Activated T-cell treated with anti-CD3 and anti-CD28 coated beads, Interleukin-2, amount 50 U/mL, for 1 hour (primary cell): Measurements from ENCODE around the gene PRR5L.

Source experiments
- DNase-seq: peaks from one replicate; pipeline ENCODE4 v3.0.0-alpha.2; 2020

PRR5L gene

GRCh38 chr11:36295926-36296325 lies at the start of gene PRR5L:
Gene PRR5L, plus strand, starts transcription at chr11:36296288. Its CDS starts 104,834 bp downstream, at chr11:36401122.
- DNase-seq, result no peak

DNA sequence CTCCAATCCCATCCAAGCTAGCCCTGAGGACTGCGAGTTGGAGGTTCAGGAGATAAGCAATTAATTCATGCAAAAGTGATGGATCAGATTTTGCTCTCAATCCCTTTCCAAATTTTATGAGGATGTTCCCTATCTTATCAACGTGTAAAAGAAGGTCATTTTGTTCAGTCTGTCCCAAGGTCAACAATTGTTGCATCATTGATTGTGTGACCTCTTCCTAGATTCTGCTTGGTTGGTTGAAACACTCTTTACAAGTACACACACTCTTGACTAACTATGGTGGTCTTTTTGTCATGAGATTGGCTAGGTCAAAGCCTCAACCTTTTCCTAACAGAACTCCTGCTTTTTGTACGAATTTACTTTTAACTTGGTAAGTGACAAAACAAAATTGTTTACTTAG lies 48.6 kb upstream of the PRR5L start:
- no peak for DNase-seq

DNA sequence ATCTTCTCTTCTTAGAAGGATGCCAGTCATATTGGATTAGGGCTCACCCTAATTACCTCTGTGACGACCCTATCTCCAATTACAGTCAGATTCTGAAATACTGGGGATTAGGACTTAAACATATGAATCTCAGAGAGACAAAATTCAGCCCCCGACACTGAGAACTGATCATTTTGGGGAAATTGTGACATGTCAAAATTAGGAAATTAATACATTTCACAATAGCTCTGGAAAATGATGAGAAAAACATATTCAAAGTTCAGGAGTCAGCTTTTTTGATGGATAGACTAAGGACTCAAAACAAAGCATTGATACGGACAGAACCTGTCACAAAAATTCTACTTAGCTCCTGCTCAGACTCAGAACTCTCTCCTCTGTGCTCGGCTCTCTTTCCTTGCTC lies 47.7 kb upstream of the PRR5L start:
- DNase-seq, result no peak

GRCh38 chr11:36249246-36249645 lies 46.8 kb upstream of the PRR5L start:
- DNase-seq, result no peak

GRCh38 chr11:36251823-36252222 lies 44.3 kb upstream of the PRR5L start:
- DNase-seq, result no peak

- no peak for DNase-seq
Measured at GRCh38 chr11:36253238-36253637, 42.9 kb upstream of the PRR5L start.

DNA sequence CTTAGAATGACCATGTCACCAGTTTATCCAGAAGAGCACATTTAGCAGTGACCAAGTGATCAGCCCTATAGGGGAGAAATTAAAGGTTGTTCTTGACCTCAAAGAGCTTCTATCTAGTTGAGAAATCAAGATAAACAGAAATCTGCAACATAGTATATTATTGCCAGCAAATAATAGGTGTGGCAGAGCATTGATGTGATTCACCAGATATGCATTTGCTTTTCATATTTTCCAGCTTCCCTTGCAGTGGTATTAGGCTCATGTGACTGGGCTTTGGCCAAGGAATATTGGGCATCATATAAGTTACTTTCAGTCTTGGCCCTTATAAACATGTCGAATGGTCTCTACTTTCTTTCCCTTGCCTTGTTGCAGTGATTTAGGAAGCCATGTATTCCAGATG lies 41.4 kb upstream of the PRR5L start:
- DNase-seq, result no peak

DNA sequence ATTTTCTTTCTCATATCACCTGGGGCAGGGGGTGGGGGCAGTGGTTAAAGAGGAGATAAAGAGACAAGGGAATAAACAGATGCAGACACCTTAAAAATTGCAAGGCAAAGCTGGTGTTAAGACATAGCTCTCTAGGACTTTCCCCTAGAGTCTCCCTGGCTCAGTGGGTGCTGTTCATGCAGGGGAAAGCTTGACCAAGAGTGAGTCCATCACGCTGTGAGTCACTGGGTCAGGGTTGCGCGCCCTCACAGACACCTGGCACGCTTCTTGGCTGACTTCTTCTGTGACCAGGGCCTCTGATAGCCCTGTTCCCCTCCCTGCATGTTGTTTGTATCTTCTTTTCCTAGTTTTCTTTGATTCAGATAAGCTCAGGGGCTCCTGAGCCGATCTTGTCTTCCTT lies 38.7 kb upstream of the PRR5L start:
- no peak for DNase-seq

GRCh38 chr11:36258730-36259360 lies 37.2 kb upstream of the PRR5L start:
- no peak for DNase-seq

GRCh38 chr11:36261094-36261493 lies 35.0 kb upstream of the PRR5L start:
- no peak for DNase-seq

DNA sequence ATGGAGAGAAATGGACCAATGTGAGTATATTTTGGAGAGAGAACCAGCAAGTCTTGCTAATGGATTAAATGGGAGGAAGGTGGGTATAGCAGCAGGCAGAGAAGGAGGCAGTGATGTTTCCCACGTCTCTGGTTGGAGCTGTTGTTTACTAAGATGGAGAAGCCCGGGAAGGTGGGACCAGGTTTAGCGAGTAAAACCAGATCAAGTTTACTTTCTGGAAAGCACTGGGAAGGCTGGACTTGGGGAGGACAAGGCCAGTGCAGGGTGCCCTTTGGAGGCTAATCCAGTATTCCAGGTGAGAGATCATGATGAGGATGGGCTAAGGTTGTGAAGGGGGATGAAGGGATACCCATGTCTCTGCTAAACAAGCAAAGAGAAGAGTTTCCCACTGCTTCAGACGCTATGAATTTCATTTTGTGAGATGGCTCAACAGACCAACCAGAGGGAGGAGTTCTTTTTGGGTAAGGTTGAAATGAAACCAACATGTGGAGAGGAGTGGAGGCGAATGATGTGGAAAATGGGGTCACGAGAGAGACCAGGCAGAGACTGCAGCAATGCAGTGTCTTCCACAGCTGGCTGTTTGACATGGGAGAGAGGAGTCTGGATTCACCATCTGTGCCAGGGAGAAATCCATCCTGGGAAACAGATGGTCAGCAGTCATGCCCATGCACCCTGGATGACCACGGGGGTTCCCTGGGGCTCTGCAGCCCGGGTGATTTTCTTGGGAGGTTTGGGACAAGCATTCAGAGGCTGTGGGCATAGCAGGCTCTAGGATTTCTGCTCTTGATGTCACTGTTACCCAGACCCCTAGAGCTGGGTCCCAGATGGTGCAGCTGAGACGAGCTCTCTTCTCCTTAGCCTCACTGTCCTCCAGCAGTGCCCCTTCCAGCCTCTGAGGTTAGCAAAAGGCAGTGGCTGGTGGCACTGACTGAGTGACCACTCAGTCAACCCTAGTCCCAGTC lies 31.8 kb upstream of the PRR5L start:
- no peak for DNase-seq

DNA sequence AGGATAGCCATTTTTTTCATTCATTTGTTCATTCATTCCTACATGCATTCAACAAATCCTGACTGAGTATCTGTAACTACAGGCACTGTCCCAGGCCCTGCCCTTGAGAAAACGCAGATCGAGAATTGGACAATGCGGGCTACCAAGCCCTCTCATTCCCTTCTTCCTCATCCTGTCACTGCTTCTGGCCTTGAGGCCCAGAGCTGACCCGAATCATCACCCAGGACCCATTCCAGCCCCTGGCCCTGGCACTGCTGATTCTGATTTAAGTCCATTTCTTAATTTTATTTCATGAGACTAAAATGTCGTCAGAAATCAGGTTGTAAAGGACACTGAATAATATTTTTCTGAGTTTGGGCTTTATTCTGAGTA lies 31.1 kb upstream of the PRR5L start:
- DNase-seq, result no peak

GRCh38 chr11:36265793-36266628 lies 30.1 kb upstream of the PRR5L start:
- DNase-seq, result peak; percentile 60

GRCh38 chr11:36266767-36267166 lies 29.3 kb upstream of the PRR5L start:
- no peak for DNase-seq

- DNase-seq, result no peak
Measured at GRCh38 chr11:36268337-36268985, 27.6 kb upstream of the PRR5L start.

- no peak for DNase-seq
Measured at GRCh38 chr11:36270701-36271100, 25.4 kb upstream of the PRR5L start.

DNA sequence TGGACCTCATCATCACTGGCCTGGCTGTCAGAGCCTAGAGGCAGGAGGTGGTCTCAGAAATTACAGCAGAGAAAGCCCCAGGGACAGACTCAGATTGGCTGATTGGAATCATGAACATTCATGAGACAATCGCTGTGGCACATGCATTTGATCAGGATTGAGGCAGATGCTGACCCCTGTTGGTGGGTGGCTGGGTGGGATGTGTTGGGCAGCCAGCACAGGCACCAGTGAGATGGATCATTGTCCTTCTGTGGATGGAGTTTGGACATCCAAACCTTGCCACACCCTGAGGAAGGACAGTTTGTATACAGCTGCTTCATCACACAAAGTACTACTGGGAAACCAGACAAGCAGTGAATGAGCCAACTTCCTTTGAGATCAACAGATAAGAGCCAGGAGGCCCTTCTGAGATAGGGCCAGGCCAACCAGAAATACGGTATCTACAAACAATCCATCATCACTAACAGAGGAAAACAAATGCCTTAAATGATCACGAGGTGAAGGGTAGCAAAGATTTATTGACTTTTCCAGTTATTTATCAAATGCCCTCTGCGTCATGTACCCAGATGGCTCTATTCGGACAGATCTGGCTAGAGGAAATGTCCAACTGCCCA lies 24.2 kb upstream of the PRR5L start:
- no peak for DNase-seq

DNA sequence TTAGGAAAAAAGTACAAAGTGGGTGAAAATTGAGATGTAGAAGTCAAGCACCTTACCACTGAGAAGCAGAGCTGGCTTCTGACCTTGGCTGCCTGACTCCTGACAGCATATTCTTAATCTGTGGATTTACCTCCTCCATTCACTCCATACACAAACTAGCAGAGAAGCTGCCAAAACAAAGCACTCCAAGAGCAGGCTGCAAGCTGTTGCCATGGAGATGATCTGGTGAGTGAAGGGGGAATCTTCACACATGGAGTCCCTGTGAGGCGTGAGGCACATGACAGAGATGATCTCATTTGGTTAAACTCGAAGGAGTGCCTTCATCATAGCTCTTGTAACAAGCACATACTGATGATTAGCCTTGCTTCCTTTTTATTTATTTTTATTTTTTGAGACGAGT lies 23.0 kb upstream of the PRR5L start:
- DNase-seq, result no peak

DNA sequence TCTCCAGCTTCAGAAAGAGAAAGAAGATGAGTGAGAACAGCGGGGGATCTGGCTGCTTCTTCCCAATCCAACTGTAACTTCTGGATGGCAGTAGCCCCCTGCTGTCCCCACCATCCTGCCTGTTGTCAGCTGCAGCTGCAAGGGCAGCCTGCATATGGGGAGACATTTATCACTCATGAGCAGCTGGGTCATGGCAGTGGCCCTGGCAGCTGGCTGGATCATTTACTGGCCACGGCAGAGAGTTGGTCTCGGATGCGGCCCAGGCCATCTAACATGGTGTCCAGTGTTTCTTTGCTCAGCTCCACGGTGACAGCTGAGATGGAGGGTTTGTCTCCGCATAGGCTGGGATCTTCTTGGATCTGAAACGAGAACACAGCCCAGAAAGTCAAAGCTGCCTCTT lies 21.7 kb upstream of the PRR5L start:
- no peak for DNase-seq

GRCh38 chr11:36278531-36279282 lies 17.4 kb upstream of the PRR5L start:
- no peak for DNase-seq

DNA sequence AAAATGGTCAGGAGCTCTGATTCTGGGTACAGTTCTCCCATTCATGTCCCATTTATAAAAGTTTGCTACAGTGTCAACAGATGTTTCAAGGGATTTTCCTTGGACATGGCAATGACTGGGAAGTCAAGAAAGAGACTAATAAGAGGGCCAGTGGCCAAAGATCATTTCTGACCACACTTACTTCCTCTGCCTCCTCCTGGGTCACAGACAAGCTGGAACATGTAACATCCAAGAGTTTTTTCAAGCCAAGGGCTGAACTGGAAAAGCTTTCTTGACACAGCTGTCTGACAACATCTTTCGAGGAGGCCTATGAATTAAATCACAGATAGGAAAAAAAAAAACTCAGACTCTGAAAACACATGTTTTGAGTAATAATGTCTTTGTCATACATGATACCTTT lies 15.6 kb upstream of the PRR5L start:
- no peak for DNase-seq

DNA sequence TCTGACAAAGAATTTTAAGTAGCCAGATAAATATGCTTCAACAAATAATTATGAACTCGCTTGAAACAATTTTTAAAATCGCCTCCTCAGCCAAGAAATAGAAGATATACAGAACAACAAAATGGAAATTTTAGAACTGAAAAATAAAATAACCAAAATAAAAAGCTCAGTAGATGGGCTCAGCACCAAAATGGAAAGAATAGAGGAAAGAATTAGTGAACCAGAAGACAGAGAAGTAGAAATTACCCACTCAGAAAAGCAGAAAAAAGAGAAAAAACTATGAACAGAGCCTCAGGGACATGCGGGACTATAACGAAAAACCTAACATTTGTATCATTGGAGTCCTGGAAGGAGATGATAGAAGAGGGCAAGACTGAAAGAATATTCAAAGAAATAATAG lies 14.2 kb upstream of the PRR5L start:
- no peak for DNase-seq
